Right lobe of liver (tissue), 4 donors: Measurements from ENCODE around the gene YWHAH.

Experiments used
- CTCF ChIP-seq, 4 donors: fragments of 200-600 bp in 3 of 4; fragments of 450-650 bp in 1 of 4; IDR thresholded peaks; one replicate each; pipeline versions ENCODE4 v1.5.1 to v1.8.0; 2016 to 2022; ENCODE audit warnings: antibody characterized with exemption in 4 of 4, mild to moderate bottlenecking in 2 of 4
- POLR2A ChIP-seq: fragments of 450-650 bp; IDR thresholded peaks from one replicate; pipeline ENCODE4 v1.6.1; 2017; ENCODE audit warnings: antibody characterized with exemption, mild to moderate bottlenecking
- donor health status: DM: no; HTN: no; CAD: no.
- donor health status: DM: no; HTN: no; CAD: no.
- donor health status: DM: no; HTN: yes; CAD: no.

- TF ChIP-seq CTCF (IDR thresholded peaks at IDR 0.05) (no peak), POLR2A (no peak)
Measured at GRCh38 chr22:31917227-31917921, 27.0 kb upstream of the YWHAH start.
